IPS DF 6.9 (cell line): ENCODE measurements around the gene CTTNBP2.

Experiments
- DNase-seq: peaks from one replicate; pipeline ENCODE4 v3.0.0-alpha.2; 2013; ENCODE audit warnings: low read depth, low spot score
- H3K27ac ChIP-seq: one replicate; pipeline ENCODE4 v1.5.1; 2013; ENCODE audit warnings: low read length, control low read depth
- H3K27me3 ChIP-seq: 2 replicates; pipeline ENCODE4 v1.6.1; 2013; ENCODE audit warnings: mild to moderate bottlenecking, low read length; ENCODE audit not compliant: control insufficient read depth, insufficient read depth
- H3K36me3 ChIP-seq: 2 replicates; pipeline ENCODE4 v1.6.1; 2013; ENCODE audit warnings: low read length; ENCODE audit not compliant: control insufficient read depth, insufficient read depth
- H3K4me1 ChIP-seq: 2 replicates; pipeline ENCODE4 v1.6.1; 2013; ENCODE audit warnings: low read length; ENCODE audit not compliant: control insufficient read depth, insufficient read depth
- H3K4me3 ChIP-seq: 2 replicates; pipeline ENCODE4 v1.5.1; 2013; ENCODE audit warnings: mild to moderate bottlenecking, low read length
- H3K9me3 ChIP-seq: 2 replicates; pipeline ENCODE4 v1.6.1; 2013; ENCODE audit warnings: low read length, inconsistent platforms; ENCODE audit not compliant: control insufficient read depth, insufficient read depth
- WGBS: extraction: QIAGEN DNeasy Blood & Tissue Kit; methylation state at CpG from one replicate; pipeline ENCODE4 v1.1.7; 2013; ENCODE audit warnings: mixed read lengths, missing lambda C conversion rate; ENCODE audit not compliant: insufficient read length, insufficient coverage; 5-methylcytosine and 5-hydroxymethylcytosine counted together

Gene CTTNBP2

GRCh38 chr7:117772421-117772820 is 100.8 kb downstream of the CTTNBP2 start:
- Histone ChIP-seq H3K4me3 (no peak overlapping the region), H3K36me3 (no peaks in the 10 kb centered on the region; the same call in 1 of the 2 replicates), H3K9me3 (no peaks in the 10 kb centered on the region), H3K27me3 (no peaks in the 10 kb centered on the region), H3K4me1 (0 out of 2 replicates have a peak, but pooled peaks cover 1% of the 10 kb centered on the region), H3K27ac (no peak overlapping the region)
- WGBS: no CpG with 5 or more reads among the region's 2 CpGs
- no peak for DNase-seq

- no peaks in the 10 kb centered on the region for H3K27me3 ChIP-seq
- 0 out of 2 replicates have a peak, but pooled peaks cover 1% of the 10 kb centered on the region for H3K4me1 ChIP-seq
- H3K4me3 ChIP-seq: no peak overlapping the region
- no peak for DNase-seq
- no peaks in the 10 kb centered on the region for H3K9me3 ChIP-seq
- WGBS: no CpG with 5 or more reads among the region's 4 CpGs
- no peaks in the 10 kb centered on the region; the same call in 1 of the 2 replicates for H3K36me3 ChIP-seq
- H3K27ac ChIP-seq: no peak overlapping the region
These were observed 101.5 kb downstream of the CTTNBP2 start for GRCh38 chr7:117771756-117772155.

DNA sequence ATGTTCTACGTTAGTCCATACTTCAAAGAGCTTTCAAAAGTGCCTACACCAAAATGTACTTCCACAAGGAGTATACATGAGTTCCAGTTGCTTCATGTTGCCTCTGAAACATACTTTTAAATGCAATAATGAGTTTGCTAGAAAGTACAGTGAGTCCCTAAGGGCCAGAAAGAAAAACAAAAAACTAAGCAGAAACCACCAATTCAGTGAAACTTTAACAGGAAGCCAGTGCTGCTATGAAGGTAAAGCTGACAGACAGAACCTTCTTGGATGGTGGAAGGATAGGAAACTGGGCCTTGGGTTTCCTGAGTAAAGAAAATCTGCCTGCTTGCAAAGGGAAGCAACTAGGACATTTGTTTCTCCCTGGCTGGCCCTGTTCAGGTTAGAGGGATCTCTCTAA is 104.2 kb downstream of the CTTNBP2 start:
- no peak for DNase-seq
- no peaks in the 10 kb centered on the region for H3K4me1 ChIP-seq
- H3K4me3 ChIP-seq: no peak overlapping the region
- H3K9me3 ChIP-seq: no peaks in the 10 kb centered on the region
- no peaks in the 10 kb centered on the region for H3K27me3 ChIP-seq
- H3K27ac ChIP-seq: no peak overlapping the region
- whole genome bisulfite sequencing: no CpG with 5 or more reads among the region's 1 CpG
- no peaks in the 10 kb centered on the region; the same call in 1 of the 2 replicates for H3K36me3 ChIP-seq

- Histone ChIP-seq H3K27me3 (no peaks in the 10 kb centered on the region), H3K4me3 (no peak overlapping the region), H3K27ac (no peak overlapping the region), H3K4me1 (no peaks in the 10 kb centered on the region), H3K36me3 (no peaks in the 10 kb centered on the region; the same call in 1 of the 2 replicates), H3K9me3 (no peaks in the 10 kb centered on the region)
- DNase-seq: no peak
These were observed 105.3 kb downstream of the CTTNBP2 start for GRCh38 chr7:117767951-117768350.

GRCh38 chr7:117766913-117767312 is 106.3 kb downstream of the CTTNBP2 start:
- H3K27ac ChIP-seq: no peak overlapping the region
- DNase-seq: no peak
- H3K27me3 ChIP-seq: no peaks in the 10 kb centered on the region
- no peaks in the 10 kb centered on the region for H3K9me3 ChIP-seq
- H3K36me3 ChIP-seq: no peaks in the 10 kb centered on the region; the same call in 1 of the 2 replicates
- no peak overlapping the region for H3K4me3 ChIP-seq
- no CpG with 5 or more reads among the region's 2 CpGs for WGBS
- H3K4me1 ChIP-seq: no peaks in the 10 kb centered on the region

- DNase-seq: no peak
- Histone ChIP-seq H3K9me3 (no peaks in the 10 kb centered on the region), H3K27ac (no peak overlapping the region), H3K36me3 (no peaks in the 10 kb centered on the region), H3K4me3 (no peak overlapping the region), H3K27me3 (no peaks in the 10 kb centered on the region), H3K4me1 (no peaks in the 10 kb centered on the region)
- 100% methylated on average over 1 of the region's 1 CpG for WGBS
These were observed 109.2 kb downstream of the CTTNBP2 start for GRCh38 chr7:117764031-117764430.

DNA sequence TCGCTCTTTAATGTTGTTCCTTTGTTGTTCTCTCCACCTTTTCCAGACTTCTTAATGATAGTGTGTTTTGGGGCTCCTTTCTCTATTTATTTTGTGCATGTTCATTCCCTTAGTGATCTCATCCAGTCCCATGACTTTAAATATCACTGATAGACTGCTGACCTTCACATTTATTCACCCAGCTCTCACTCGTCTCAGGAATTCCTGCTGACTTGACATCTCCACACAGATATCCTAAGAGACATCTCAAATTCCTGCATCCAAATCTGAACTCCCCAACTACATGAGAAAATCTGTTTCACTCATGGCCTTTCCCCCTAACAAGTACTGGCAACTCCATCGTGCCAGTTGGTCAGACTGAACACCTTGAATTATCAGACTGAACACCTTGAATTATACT is 111.2 kb downstream of the CTTNBP2 start:
- Histone ChIP-seq H3K9me3 (no peaks in the 10 kb centered on the region), H3K4me1 (no peaks in the 10 kb centered on the region), H3K27ac (no peak overlapping the region), H3K27me3 (no peaks in the 10 kb centered on the region), H3K36me3 (peaks cover 3% of the 10 kb centered on the region; the same call in 1 of the 2 replicates), H3K4me3 (no peak overlapping the region)
- no CpG with 5 or more reads among the region's 3 CpGs for WGBS
- no peak for DNase-seq

GRCh38 chr7:117759950-117760640 is 113.1 kb downstream of the CTTNBP2 start:
- Histone ChIP-seq H3K27ac (no peak overlapping the region), H3K27me3 (no peaks in the 10 kb centered on the region)
- WGBS: no CpG with 5 or more reads among the region's 9 CpGs

DNA sequence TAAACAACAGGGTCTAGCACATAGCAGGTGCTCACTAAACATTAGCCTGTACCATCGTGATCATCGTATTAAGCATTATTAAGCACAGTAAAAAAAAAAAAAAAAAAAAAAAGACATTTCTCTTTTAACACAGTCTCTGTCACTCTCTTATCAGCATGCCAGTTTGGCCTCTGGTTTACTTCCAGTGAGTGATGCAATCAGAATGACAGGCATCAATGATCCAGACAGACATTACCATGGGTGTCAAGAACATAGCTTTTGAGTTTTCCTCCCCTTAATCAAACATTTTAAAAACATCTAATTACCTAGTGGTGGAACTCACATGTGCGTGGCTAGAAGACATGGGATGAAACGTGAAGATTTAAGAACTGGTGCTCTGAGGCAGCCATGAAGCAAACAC is 115.8 kb downstream of the CTTNBP2 start:
- Histone ChIP-seq H3K27ac (no peak overlapping the region), H3K27me3 (no peaks in the 10 kb centered on the region), H3K36me3 (peaks cover 13% of the 10 kb centered on the region; the same call in 1 of the 2 replicates), H3K9me3 (no peaks in the 10 kb centered on the region), H3K4me3 (no peak overlapping the region), H3K4me1 (no peaks in the 10 kb centered on the region)
- no peak for DNase-seq
- no CpG with 5 or more reads among the region's 4 CpGs for WGBS

More at GRCh38 chr7:117759950-117760640, 113.1 kb downstream of the CTTNBP2 start:
- Histone ChIP-seq H3K4me3 (no peak overlapping the region), H3K4me1 (no peaks in the 10 kb centered on the region), H3K9me3 (no peaks in the 10 kb centered on the region), H3K36me3 (peaks cover 13% of the 10 kb centered on the region; the same call in 1 of the 2 replicates)
- DNase-seq: no peak

DNA sequence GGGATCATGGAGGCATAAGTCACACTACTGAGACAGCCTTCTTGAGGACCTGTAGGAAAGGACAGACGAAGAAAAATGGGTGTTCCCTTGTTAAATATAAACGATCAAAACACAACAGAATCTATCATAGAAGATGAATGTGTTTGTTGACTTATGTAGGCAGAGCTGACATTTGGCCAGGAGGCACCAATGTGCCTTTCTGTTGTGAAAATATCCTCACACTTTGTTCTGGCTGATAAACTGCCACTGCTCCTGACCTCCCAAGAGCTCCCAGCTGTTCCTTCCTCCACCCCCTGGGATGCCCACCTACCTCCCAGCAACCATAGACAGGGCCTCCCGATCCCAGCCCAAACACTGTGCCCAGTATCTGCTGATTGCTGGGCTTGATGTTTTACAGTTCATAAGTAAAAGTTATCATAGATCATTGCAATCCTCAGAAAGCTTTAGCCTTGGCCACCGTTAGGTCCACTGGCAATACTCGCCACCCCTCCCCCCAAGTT is 116.6 kb downstream of the CTTNBP2 start:
- Histone ChIP-seq H3K9me3 (no peaks in the 10 kb centered on the region), H3K4me3 (no peak overlapping the region), H3K36me3 (peaks cover 13% of the 10 kb centered on the region; the same call in 1 of the 2 replicates), H3K4me1 (no peaks in the 10 kb centered on the region), H3K27me3 (no peaks in the 10 kb centered on the region), H3K27ac (no peak overlapping the region)
- WGBS: no CpG with 5 or more reads among the region's 5 CpGs
- no peak for DNase-seq

GRCh38 chr7:117755136-117755535 is 118.1 kb downstream of the CTTNBP2 start:
- H3K36me3 ChIP-seq: peaks cover 13% of the 10 kb centered on the region; the same call in 1 of the 2 replicates
- no peaks in the 10 kb centered on the region for H3K27me3 ChIP-seq
- DNase-seq: no peak
- no peaks in the 10 kb centered on the region for H3K9me3 ChIP-seq
- no peak overlapping the region for H3K4me3 ChIP-seq
- no CpG with 5 or more reads among the region's 2 CpGs for WGBS
- H3K4me1 ChIP-seq: no peaks in the 10 kb centered on the region
- no peak overlapping the region for H3K27ac ChIP-seq
